Gastroesophageal sphincter (tissue), 3 donors: ENCODE results near the gene TP73.

Experiments used
- CTCF ChIP-seq, 4 experiments: fragments of 200-600 bp in 2 of 4; fragments of 450-650 bp in 2 of 4; sonication (generic) in 1 of 4; IDR thresholded peaks; one replicate each; pipeline ENCODE4 v1.5.1; 2017 to 2019; ENCODE audit warnings: antibody characterized with exemption in 4 of 4, mild to moderate bottlenecking in 2 of 4, moderate library complexity in 2 of 4
- POLR2A ChIP-seq, 2 donors: fragments of 450-650 bp; IDR thresholded peaks; one replicate each; pipeline ENCODE4 v1.6.1; 2017; ENCODE audit warnings: antibody characterized with exemption in 2 of 2, mild to moderate bottlenecking in 2 of 2, moderate library complexity in 1 of 2
- POLR2AphosphoS5 ChIP-seq: sonication (generic); formaldehyde crosslinking; IDR thresholded peaks from one replicate; pipeline ENCODE4 v1.6.1; 2017; ENCODE audit warnings: antibody characterized with exemption

- TF ChIP-seq CTCF (IDR thresholded peaks at IDR 0.05) (no peak), POLR2A (IDR thresholded peaks at IDR 0.05) (no peak), POLR2AphosphoS5 (no peak)
These were observed 15.8 kb upstream of the TP73 start for GRCh38 chr1:3636531-3636930.
